Stimulated activated CD4-positive, alpha-beta T cell treated with anti-CD3 and anti-CD28 coated beads, Interleukin-15, amount 100 ng/mL, for 1 hour (primary cell): Measurements from ENCODE around the gene INPP5J.
"Not testable (repeated sequence)": the region's sequence is repeated elsewhere in the genome, so short reads cannot be mapped to it uniquely, and the experiment has no call there.

Source experiments
- DNase-seq, 2 donors: peaks; one replicate each; pipeline ENCODE4 v3.0.0-alpha.2; 2020; ENCODE audit warnings: low read depth in 1 of 2, low spot score in 1 of 2

Gene INPP5J

GRCh38 chr22:31122532-31123291 is at the start of gene INPP5J:
TSS of gene INPP5J (plus strand) at chr22:31122966. CDS start at chr22:31123015, 49 bp downstream.
- DNase-seq: no peak

GRCh38 chr22:31073125-31073524 is 49.6 kb upstream of the INPP5J start:
- not testable (repeated sequence) for DNase-seq

- not testable (repeated sequence) for DNase-seq
These were observed 49.1 kb upstream of the INPP5J start for GRCh38 chr22:31073545-31074145.

DNA sequence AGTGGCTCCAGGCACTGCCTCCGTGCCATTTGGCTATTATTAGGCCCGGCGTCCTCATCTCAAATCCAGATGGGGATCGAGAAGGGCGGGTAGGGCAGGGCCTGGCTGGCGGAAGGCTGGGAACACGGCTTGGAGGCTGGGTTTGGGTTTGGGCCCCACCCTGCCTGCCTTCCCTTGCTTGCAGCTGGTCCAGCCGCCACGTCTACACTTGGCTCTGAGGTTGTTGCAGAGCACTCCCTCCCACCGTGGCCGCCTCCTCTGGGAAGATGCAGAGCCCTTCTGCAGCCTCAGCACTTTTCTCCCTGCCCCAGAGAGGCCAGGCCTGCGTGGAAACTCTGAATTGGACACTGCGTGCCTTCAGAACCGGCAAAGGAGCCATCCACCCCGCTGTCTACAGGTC is 46.8 kb upstream of the INPP5J start:
- DNase-seq: no peak

DNA sequence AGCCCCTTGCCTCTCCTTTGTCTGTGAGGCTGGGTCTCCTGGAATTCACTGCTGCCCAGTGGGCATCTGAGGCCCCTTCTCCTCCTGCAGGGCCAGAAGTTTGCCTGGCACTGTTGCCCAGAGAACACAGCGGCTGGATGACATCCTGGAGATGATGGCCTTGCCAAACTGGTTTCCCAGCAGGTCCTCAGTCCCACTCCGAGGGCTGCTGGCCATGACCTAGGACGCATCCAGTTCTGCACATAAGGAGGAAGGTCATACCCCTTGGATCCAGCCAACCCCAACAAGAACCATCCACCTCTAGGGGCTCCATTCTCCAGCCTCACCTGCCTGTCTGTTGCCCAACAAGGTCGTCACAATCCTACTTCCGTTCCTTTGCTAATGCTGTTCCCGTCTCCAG is 45.1 kb upstream of the INPP5J start:
- no peak for DNase-seq

DNA sequence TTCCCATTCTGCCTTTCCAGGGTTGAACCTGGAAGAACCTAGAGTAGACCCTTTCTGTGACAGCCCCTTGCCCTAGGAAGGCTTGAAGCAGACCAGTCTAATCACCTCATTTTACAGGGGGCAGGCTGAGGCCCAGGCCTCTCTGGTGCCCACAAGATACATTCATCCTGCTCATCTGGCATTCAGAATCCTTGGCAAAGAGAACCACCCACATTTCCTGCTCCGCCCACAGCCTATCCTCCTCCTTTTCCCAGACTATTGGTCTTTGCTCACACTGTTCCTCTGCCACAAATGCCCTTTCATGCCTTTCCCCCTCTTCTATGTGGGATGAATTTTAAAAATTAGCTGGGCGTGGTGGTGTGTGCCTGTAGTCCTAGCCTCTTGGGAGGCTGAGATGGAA is 44.4 kb upstream of the INPP5J start:
- not testable (repeated sequence) for DNase-seq

GRCh38 chr22:31079095-31079642 is 43.6 kb upstream of the INPP5J start:
- DNase-seq: no peak

GRCh38 chr22:31080164-31080847 is 42.5 kb upstream of the INPP5J start:
- DNase-seq: no peak

DNA sequence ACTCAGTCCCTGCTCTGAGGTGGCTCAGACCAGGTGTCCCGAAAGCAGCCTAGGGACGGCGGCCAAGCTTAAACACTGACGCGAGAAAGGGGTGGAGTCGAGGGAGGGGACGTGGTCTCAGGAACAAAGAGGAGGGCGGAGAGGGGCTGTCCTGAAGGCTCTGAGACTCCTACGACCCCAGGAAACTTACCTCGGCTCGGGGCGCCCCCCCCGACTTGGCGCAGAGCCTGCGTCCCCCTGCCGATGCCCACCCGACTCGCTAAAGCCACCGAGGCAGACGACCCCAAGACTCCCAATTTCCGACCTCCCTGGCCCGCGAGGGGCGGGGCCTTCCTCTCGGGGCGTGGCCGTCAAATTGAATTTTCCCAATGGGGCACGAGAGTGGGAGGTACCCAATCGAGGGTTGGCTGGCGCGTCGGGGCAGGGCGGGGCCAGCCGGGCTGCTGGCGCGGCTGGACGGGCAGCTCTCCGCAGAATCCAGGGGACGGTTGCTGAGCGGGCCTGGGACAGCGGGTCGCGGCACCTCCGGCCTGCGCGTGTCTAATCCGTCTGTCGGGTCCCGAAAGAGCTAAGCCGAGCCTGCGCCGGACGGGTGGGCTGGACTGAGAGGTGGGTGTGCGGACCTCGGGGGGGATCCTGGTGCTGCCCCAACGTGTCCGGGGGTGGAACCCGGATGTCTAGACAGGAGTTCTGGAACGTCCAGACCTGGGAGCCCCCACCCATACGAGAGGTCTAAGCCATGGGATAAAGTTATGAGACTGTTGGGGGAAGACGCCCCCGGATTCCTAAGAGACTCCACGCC is 41.7 kb upstream of the INPP5J start, which contains the start of gene SMTN:
Gene SMTN (plus strand): TSS at position 471 of the 802 bp plus-strand sequence. CDS start 1,941 bp downstream, outside the sequence.
- peak; percentile 73 to 84 for DNase-seq

GRCh38 chr22:31081963-31082605 is 40.7 kb upstream of the INPP5J start:
- no peak for DNase-seq

- peak in 1 of 2 donors; percentile 44 for DNase-seq
These were observed 40.0 kb upstream of the INPP5J start for GRCh38 chr22:31082606-31083376.

DNA sequence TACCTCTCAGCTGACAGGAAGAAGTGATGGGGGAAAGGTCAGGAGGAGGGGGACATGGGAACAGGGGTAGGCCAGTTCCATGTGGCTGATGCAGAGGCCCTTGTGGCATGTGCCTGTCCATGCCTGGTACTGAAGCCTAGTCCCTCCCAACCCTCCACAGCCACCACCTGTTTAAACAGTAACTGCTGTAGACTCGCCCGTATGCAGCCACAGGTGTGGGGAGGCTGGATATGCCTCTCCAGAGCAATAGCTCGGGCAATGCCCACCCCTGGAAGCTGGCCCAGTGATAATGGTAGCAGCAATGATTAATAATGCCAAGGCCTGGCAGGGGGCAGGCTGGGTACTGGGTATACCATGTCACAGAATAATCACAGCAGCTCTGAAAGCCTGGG is 39.4 kb upstream of the INPP5J start:
- no peak for DNase-seq

GRCh38 chr22:31083923-31084810 is 38.6 kb upstream of the INPP5J start:
- no peak for DNase-seq

DNA sequence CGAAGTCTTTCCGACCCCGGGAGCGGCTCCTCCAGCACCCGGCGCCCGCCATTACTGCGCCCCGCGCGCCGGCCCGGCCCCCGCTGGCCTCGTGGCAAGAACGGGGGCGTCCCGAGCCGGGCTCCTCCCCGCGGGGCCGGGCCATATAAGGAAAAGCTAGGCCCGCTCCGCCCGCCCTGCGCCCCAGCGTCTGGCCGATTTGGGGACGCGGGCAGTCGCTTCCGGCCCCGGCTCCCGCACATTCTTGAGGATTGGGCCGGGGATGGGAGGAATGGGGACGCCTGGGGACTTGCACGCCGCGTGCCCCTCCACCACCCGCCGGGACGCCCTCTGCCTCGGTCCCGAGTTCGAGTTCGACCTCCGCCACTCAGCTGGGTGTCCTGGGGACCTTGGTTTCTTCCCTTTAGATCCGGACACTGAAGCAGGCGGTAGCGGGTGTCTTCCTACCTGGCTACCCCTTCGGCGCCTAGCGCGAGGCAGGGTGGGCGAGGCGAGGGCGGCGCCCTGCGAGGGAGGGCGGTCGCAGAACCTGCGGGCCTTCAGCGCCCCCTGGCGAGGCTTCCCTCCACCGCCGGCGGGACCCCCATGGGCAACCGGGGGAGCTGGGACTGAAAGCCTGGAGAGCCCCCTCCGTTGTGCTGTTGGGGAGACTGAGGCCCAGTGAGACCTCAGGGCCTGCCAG is 37.8 kb upstream of the INPP5J start:
- peak; percentile 73 to 85 for DNase-seq

DNA sequence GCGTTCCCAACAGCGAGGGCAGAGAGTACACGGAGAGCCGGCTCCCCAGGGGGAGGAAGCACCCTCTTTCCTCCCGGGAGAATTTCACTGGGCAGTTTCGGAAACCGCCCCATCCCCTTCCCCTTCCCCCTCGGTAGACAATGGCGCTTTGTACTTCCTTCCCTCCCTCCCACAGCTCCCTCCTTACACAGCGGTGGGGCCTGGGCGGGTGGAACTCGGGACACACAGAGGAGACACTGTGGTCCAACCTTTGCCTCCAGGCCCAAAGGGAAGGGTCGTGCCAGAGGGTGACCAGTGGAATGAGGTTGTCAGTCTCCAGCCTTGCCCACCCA is 37.3 kb upstream of the INPP5J start:
- no peak for DNase-seq

- no peak for DNase-seq
These were observed 36.8 kb upstream of the INPP5J start for GRCh38 chr22:31085928-31086327.

DNA sequence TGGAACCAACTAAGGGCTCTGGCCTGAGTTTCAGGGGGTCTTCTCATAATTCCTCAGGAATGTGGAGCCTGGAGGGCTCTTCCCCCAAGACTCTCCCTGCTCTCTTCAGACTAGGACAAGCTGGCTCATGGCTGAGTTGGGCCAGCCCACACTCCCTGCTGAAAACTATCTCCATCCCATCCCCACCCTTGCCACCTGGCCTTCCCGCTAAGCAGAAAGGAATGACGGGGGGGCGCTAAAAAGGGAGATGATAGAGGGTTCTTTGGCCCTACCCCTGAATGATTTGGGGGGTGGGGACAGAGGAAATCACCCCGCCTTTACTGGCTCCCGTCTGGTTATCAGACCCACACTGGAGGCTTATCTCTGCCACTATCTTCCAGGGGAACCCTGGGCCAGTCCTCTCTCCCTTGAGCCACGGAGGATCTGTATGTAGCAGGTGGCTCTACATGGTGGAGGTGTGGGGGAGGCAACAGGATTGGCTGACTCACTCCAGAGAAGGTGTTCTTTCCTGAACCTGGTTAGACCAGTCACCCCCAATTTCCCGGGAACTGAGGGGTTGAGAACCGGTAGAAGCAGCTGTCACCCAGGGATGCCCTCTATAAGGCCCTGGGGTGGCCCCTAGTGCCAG is 35.9 kb upstream of the INPP5J start:
- no peak for DNase-seq

GRCh38 chr22:31087744-31088215 is 35.0 kb upstream of the INPP5J start:
- no peak for DNase-seq
